ENCODE measurements around the gene KSR1.

- no peak for TF ChIP-seq EZH2 (IDR thresholded peaks at IDR 0.05; ENCODE audit: borderline replicate concordance, low read depth, low read length, poor library complexity, severe bottlenecking)
- no peak for TF ChIP-seq CTCF (conservative IDR thresholded peaks at IDR 0.05; ENCODE audit: low read depth, low read length)
Measured at GRCh38 chr17:27504188-27504995, 48.1 kb downstream of the KSR1 start.
